CD4-positive, alpha-beta T cell (primary cell): Measurements from ENCODE around the gene ADAM8. TPM values are rescaled to one million over a fixed set of nuclear protein-coding genes. Genes with fewer than 3 reads are reported as not detected.

Experiments used
- ATAC-seq: fragments of 200-7000 bp; cut with Tn5 transposase; one replicate; pipeline ENCODE4 v1.10.0; 2022; ENCODE audit warnings: mild to moderate bottlenecking; ENCODE audit not compliant: poor library complexity
- CTCF ChIA-PET: fragments of 350-600 bp; sonication (Branson Sonifier 250); formaldehyde crosslinking; loops from one replicate; lab custom pipeline; 2021; ENCODE audit warnings: antibody characterized with exemption, inconsistent platforms; lab: Charles Lee
- POLR2A ChIA-PET: fragments of 350-600 bp; sonication (Branson Sonifier 250); formaldehyde crosslinking; loops from one replicate; lab custom pipeline; 2021; ENCODE audit warnings: antibody characterized with exemption, inconsistent platforms; lab: Charles Lee
- DNase-seq, 14 experiments: peaks; one replicate each; pipeline ENCODE4 v3.0.0-alpha.2; 2013 to 2020; ENCODE audit warnings: mixed read lengths in 2 of 14
- H3K27ac ChIP-seq, 2 donors: one replicate each; pipeline versions ENCODE4 v1.5.1 to v1.7.0; 2013; ENCODE audit warnings: low read length in 2 of 2, low read depth in 1 of 2, mild to moderate bottlenecking in 1 of 2
- H3K27me3 ChIP-seq, 2 experiments: 1 replicate in 1 of 2; 2 replicates in 1 of 2; pipeline versions ENCODE4 v1.6.1 to v1.7.0; 2013; ENCODE audit warnings: low read length in 2 of 2, control low read depth in 1 of 2, mild to moderate bottlenecking in 1 of 2, moderate library complexity in 1 of 2; ENCODE audit not compliant: insufficient read depth in 2 of 2, control insufficient read depth in 1 of 2
- H3K36me3 ChIP-seq: one replicate; pipeline ENCODE4 v1.6.1; 2013; ENCODE audit warnings: low read length, control low read depth; ENCODE audit not compliant: insufficient read depth
- H3K4me1 ChIP-seq: one replicate; pipeline ENCODE4 v1.6.1; 2013; ENCODE audit warnings: low read length, control low read depth; ENCODE audit not compliant: insufficient read depth
- H3K4me3 ChIP-seq: one replicate; pipeline ENCODE4 v1.5.1; 2013; ENCODE audit warnings: mild to moderate bottlenecking, low read length, moderate library complexity
- H3K9me3 ChIP-seq, 2 experiments: 1 replicate in 1 of 2; 2 replicates in 1 of 2; pipeline versions ENCODE4 v1.6.1 to v1.7.0; 2013; ENCODE audit warnings: low read length in 2 of 2, mild to moderate bottlenecking in 2 of 2, control low read depth in 1 of 2, moderate library complexity in 1 of 2; ENCODE audit not compliant: control insufficient read depth in 1 of 2, insufficient read depth in 1 of 2
- H3K27ac Mint-ChIP-seq: one replicate; pipeline ENCODE4 v1.8.0; 2020; ENCODE audit warnings: mixed read lengths
- H3K27me3 Mint-ChIP-seq: one replicate; pipeline ENCODE4 v1.8.0; 2021; ENCODE audit warnings: mixed read lengths
- H3K36me3 Mint-ChIP-seq: one replicate; pipeline ENCODE4 v1.8.0; 2021; ENCODE audit warnings: low read depth, mixed read lengths
- H3K4me1 Mint-ChIP-seq: one replicate; pipeline ENCODE4 v1.8.0; 2021; ENCODE audit warnings: low read depth, mixed read lengths
- H3K4me3 Mint-ChIP-seq: one replicate; pipeline ENCODE4 v1.8.0; 2020; ENCODE audit warnings: mild to moderate bottlenecking, mixed read lengths
- H3K9me3 Mint-ChIP-seq: one replicate; pipeline ENCODE4 v1.8.0; 2020; ENCODE audit warnings: mixed read lengths
- CTCF ChIP-seq: fragments of 200-600 bp; IDR thresholded peaks from one replicate; pipeline ENCODE4 v1.8.0; 2022; ENCODE audit warnings: antibody characterized with exemption, mild to moderate bottlenecking
- intact Hi-C, 2 experiments: fragments of 100-400 bp; cut with DNase I in 1 of 2; cut with micrococcal nuclease in 1 of 2; formaldehyde crosslinking; loops; one replicate each; pipeline versions ENCODE4 v1.15.1 to v1.9.0; 2023 to 2025; cut with DNase I, micrococcal nuclease
- total RNA-seq, 174 experiments: library from RNA in 2 of 174; stranded (reverse) in 2 of 174; gene quantifications; one replicate each; pipeline ENCODE4 v1.2.3 and lab custom pipeline; 2021 to 2026

Gene ADAM8
- total RNA-seq, 2 experiments from 2014 or later = 95.6 to 95.9 TPM

- ATAC-seq (no peak), DNase-seq (no peak)
- H3K27me3 Mint-ChIP-seq = peaks cover 75% of the 10 kb centered on the region
- no peak overlapping the region for H3K4me3 ChIP-seq
- H3K27ac ChIP-seq = no peak overlapping the region
- no peak overlapping the region for H3K4me3 Mint-ChIP-seq
- H3K9me3 ChIP-seq = peaks cover 0 to 21% of the 10 kb centered on the region in 2 experiments
- ChIA-PET POLR2A (no interaction called here), CTCF (no interaction called here)
- peaks cover 17% of the 10 kb centered on the region for H3K4me1 Mint-ChIP-seq
- peaks cover 37 to 45% of the 10 kb centered on the region in 2 experiments for H3K27me3 ChIP-seq
- peaks cover 18% of the 10 kb centered on the region for H3K4me1 ChIP-seq
- H3K36me3 Mint-ChIP-seq = no peaks in the 10 kb centered on the region
- H3K36me3 ChIP-seq = no peaks in the 10 kb centered on the region
- intact Hi-C loops = loop anchor here in 1 of 2 experiments (5.0 kb wide), 1 partner anchor 82 kb away; no protein-coding TSS in a partner anchor
- no peak overlapping the region for H3K27ac Mint-ChIP-seq
- TF ChIP-seq CTCF = no peak
- H3K9me3 Mint-ChIP-seq = no peaks in the 10 kb centered on the region
Observed at GRCh38 chr10:133229265-133230043, 47.2 kb downstream of the ADAM8 start.

DNA sequence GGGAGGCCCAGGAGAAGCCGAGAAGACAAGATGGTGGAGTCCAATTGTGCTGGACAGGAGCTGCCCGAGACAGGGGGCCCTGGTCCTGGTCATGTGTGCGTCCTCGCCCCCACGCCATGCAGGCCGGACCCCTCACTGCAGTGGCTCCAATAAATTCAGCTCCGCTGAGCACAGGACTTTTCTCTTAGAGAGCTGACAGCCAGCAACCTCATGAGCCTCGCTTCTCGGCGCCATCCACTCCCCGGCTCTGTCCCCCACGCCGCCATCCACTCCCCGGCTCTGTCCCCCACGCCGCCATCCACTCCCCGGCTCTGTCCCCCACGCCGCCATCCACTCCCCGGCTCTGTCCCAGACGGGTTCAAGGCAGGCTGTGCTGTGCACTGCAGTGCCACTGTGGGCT, 49.4 kb downstream of the ADAM8 start:
- CTCF ChIA-PET = interaction anchor here (1.4 kb wide), 1 partner anchor 31 kb away, joined by 4 read pairs; no protein-coding TSS in a partner anchor
- H3K27me3 Mint-ChIP-seq = peaks cover 57% of the 10 kb centered on the region

GRCh38 chr10:133226251-133226808, 50.3 kb downstream of the ADAM8 start:
- no peaks in the 10 kb centered on the region for H3K36me3 Mint-ChIP-seq
- Histone ChIP-seq H3K4me3 (no peak overlapping the region), H3K4me1 (peaks cover 17% of the 10 kb centered on the region), H3K27me3 (peaks cover 26 to 30% of the 10 kb centered on the region in 2 experiments), H3K9me3 (peaks cover 0 to 18% of the 10 kb centered on the region in 2 experiments), H3K36me3 (no peaks in the 10 kb centered on the region), H3K27ac (no peak overlapping the region)
- intact Hi-C loops = loop anchor here in 1 of 2 experiments (5.0 kb wide), 1 partner anchor 79 kb away; no protein-coding TSS in a partner anchor
- peaks cover 51% of the 10 kb centered on the region for H3K27me3 Mint-ChIP-seq
- H3K9me3 Mint-ChIP-seq = no peaks in the 10 kb centered on the region
- no peak for TF ChIP-seq CTCF
- no peak overlapping the region for H3K4me3 Mint-ChIP-seq
- peaks cover 17% of the 10 kb centered on the region for H3K4me1 Mint-ChIP-seq
- ATAC-seq (peak; percentile 55), DNase-seq (peak in 2 of 14 experiments; percentile 32 to 33)
- POLR2A ChIA-PET = no interaction called here
- H3K27ac Mint-ChIP-seq = no peak overlapping the region
- CTCF ChIA-PET = interaction anchor here (1.4 kb wide), 1 partner anchor 32 kb away, joined by 4 read pairs; no protein-coding TSS in a partner anchor

More for the DNA sequence above, 49.4 kb downstream of the ADAM8 start:
- Histone ChIP-seq H3K27me3 (peaks cover 36 to 39% of the 10 kb centered on the region in 2 experiments), H3K9me3 (peaks cover 0 to 23% of the 10 kb centered on the region in 2 experiments), H3K27ac (no peak overlapping the region), H3K4me1 (peaks cover 18% of the 10 kb centered on the region), H3K36me3 (no peaks in the 10 kb centered on the region), H3K4me3 (no peak overlapping the region)
- no peaks in the 10 kb centered on the region for H3K36me3 Mint-ChIP-seq
- no peak for TF ChIP-seq CTCF
- DNase-seq (no peak), ATAC-seq (no peak)
- intact Hi-C loops = loop anchor here in 1 of 2 experiments (5.0 kb wide), 1 partner anchor 80 kb away; no protein-coding TSS in a partner anchor
- no peaks in the 10 kb centered on the region for H3K9me3 Mint-ChIP-seq
- no peak overlapping the region for H3K4me3 Mint-ChIP-seq
- POLR2A ChIA-PET = no interaction called here
- no peak overlapping the region for H3K27ac Mint-ChIP-seq
- H3K4me1 Mint-ChIP-seq = peaks cover 17% of the 10 kb centered on the region
